DND-41 (cell line): ENCODE measurements around the gene TMEFF1.

Experiments used
- ATAC-seq: fragments of 200-7000 bp; cut with Tn5 transposase; 3 replicates; pipeline ENCODE4 v1.9.1; 2021; ENCODE audit warnings: low read depth; ENCODE audit not compliant: insufficient read depth
- DNase-seq: peaks from one replicate; pipeline ENCODE4 v3.0.0-alpha.2; 2020
- H2AFZ ChIP-seq: 2 replicates; pipeline ENCODE4 v1.6.0; 2012; ENCODE audit warnings: low read depth, low read length
- H3K27ac ChIP-seq: 2 replicates; pipeline ENCODE4 v1.5.1; 2012; ENCODE audit warnings: low read length, inconsistent platforms
- H3K27me3 ChIP-seq: fragments of 200-600 bp; sonication (generic); 2 replicates; pipeline ENCODE4 v1.6.0; 2012; ENCODE audit warnings: low read length, mild to moderate bottlenecking, inconsistent platforms; ENCODE audit not compliant: insufficient read depth, poor library complexity
- H3K36me3 ChIP-seq: 2 replicates; pipeline ENCODE4 v1.5.1; 2012; ENCODE audit warnings: low read length, inconsistent platforms; ENCODE audit not compliant: insufficient read depth
- H3K4me1 ChIP-seq: 2 replicates; pipeline ENCODE4 v1.5.1; 2012; ENCODE audit warnings: mild to moderate bottlenecking, low read length; ENCODE audit not compliant: insufficient read depth
- H3K4me2 ChIP-seq: 2 replicates; pipeline ENCODE4 v1.6.0; 2012; ENCODE audit warnings: mild to moderate bottlenecking, moderate library complexity, low read length, inconsistent platforms; ENCODE audit not compliant: insufficient read depth
- H3K4me3 ChIP-seq, 2 experiments: fragments of 200-600 bp in 1 of 2; shearing (Covaris generic) in 1 of 2; 2 replicates each; pipeline ENCODE4 v1.5.1; 2012 to 2016; ENCODE audit warnings: inconsistent platforms in 2 of 2, low read length in 2 of 2, mild to moderate bottlenecking in 2 of 2, low read depth in 1 of 2, moderate library complexity in 1 of 2
- H3K79me2 ChIP-seq: 2 replicates; pipeline ENCODE4 v1.6.0; 2012; ENCODE audit warnings: low read length, inconsistent platforms; ENCODE audit not compliant: insufficient read depth
- H3K9ac ChIP-seq: 2 replicates; pipeline ENCODE4 v1.6.0; 2012; ENCODE audit warnings: low read depth, mild to moderate bottlenecking, inconsistent platforms, low read length, moderate library complexity
- H3K9me3 ChIP-seq: 2 replicates; pipeline ENCODE4 v1.5.1; 2012; ENCODE audit warnings: low read length, moderate library complexity, mild to moderate bottlenecking, inconsistent platforms; ENCODE audit not compliant: insufficient read depth, severe bottlenecking
- H4K20me1 ChIP-seq: 2 replicates; pipeline ENCODE4 v1.6.0; 2012; ENCODE audit warnings: low read length; ENCODE audit not compliant: insufficient read depth
- EZH2 ChIP-seq: IDR thresholded peaks from 3 replicates; pipeline ENCODE4 v1.6.1; 2012; ENCODE audit warnings: borderline replicate concordance, low read depth, mild to moderate bottlenecking, moderate library complexity, low read length, inconsistent platforms; ENCODE audit not compliant: severe bottlenecking
- TF ChIP-seq, protein P1 (sequence below): IDR thresholded peaks from 2 replicates; pipeline ENCODE4 v1.5.1; 2012; ENCODE audit warnings: borderline replicate concordance, low read length, moderate library complexity, mild to moderate bottlenecking; ENCODE audit not compliant: poor library complexity, severe bottlenecking; ENCODE audit errors: extremely low read depth

The TMEFF1 gene

DNA sequence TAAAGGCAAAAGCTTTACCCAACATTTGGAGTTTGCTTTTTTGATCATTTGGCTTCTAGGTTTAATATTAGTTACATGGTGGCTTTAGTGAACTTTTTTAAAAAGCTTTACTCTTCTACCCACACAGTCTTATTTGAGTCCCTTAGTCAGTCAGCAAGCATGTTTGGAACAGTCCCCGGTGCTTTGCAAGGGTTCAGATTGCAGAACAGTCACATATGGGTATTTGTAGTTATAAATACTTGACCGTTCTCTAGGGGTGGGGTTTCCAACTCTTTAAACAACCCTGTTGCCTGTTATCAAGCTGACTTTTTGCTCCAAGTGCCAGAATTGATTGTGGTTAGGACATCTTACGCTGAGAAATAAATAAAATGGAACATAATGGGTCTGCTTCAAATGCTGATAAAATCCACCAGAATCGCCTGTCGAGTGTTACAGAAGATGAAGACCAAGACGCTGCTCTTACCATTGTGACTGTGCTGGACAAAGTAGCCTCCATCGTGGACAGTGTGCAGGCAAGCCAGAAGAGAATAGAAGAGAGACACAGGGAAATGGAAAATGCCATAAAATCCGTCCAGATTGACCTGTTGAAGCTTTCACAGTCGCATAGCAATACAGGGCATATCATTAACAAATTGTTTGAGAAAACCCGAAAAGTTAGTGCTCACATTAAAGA is 105.0 kb downstream of the TMEFF1 start, which contains the start of gene CAVIN4:
Gene CAVIN4, plus strand, starts transcription at position 304 of the 673 bp plus-strand sequence. Its CDS starts 65 bp downstream, at position 369.
- H3K27ac ChIP-seq = no peak within 1 kb of the TSS
- H3K79me2 ChIP-seq = no peaks in the 10 kb centered on the region
- ATAC-seq = no peak
- no peaks in the 10 kb centered on the region for H3K9me3 ChIP-seq
- H3K4me1 ChIP-seq = no peaks in the 10 kb centered on the region
- no peaks in the 10 kb centered on the region for H3K36me3 ChIP-seq
- no peaks in the 10 kb centered on the region for H4K20me1 ChIP-seq
- no peak within 1 kb of the TSS for H3K9ac ChIP-seq
- no peak within 1 kb of the TSS for H3K4me3 ChIP-seq
- no peak within 1 kb of the TSS for H2AFZ ChIP-seq
- TF ChIP-seq, protein P1, sequence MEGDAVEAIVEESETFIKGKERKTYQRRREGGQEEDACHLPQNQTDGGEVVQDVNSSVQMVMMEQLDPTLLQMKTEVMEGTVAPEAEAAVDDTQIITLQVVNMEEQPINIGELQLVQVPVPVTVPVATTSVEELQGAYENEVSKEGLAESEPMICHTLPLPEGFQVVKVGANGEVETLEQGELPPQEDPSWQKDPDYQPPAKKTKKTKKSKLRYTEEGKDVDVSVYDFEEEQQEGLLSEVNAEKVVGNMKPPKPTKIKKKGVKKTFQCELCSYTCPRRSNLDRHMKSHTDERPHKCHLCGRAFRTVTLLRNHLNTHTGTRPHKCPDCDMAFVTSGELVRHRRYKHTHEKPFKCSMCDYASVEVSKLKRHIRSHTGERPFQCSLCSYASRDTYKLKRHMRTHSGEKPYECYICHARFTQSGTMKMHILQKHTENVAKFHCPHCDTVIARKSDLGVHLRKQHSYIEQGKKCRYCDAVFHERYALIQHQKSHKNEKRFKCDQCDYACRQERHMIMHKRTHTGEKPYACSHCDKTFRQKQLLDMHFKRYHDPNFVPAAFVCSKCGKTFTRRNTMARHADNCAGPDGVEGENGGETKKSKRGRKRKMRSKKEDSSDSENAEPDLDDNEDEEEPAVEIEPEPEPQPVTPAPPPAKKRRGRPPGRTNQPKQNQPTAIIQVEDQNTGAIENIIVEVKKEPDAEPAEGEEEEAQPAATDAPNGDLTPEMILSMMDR = no peak
- TF ChIP-seq EZH2 = no peak
- H3K4me2 ChIP-seq = no peak within 1 kb of the TSS
- no peaks in the 10 kb centered on the region for H3K27me3 ChIP-seq
- no peak for DNase-seq

DNA sequence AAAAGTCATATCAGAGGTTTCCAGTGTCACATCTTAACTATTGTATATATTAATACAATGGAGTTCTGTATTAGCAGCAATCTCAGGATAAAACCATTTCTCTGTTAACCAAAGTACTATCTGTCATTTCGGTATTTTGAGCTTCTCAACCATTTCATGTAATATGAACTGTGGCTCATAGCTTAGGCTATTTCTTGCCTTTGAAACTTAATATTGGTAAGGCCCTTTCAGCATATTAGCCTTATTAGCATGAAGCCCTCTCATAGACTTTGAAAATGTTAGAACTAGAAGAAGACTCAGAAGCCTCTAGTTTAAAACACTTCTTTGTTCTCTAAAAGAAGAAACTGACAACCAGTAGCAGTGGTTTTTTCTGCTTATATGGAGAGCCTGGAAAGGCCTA is 105.7 kb downstream of the TMEFF1 start:
- Histone ChIP-seq H3K4me1 (no peaks in the 10 kb centered on the region), H3K9ac (no peak overlapping the region), H3K79me2 (no peaks in the 10 kb centered on the region), H3K36me3 (no peaks in the 10 kb centered on the region), H3K4me2 (no peak overlapping the region), H3K27ac (no peak overlapping the region), H3K9me3 (no peaks in the 10 kb centered on the region), H3K4me3 (no peak overlapping the region), H4K20me1 (no peaks in the 10 kb centered on the region), H3K27me3 (no peaks in the 10 kb centered on the region), H2AFZ (no peak overlapping the region)
- DNase-seq (no peak), ATAC-seq (no peak)
- TF ChIP-seq, protein P1 = no peak
- no peak for TF ChIP-seq EZH2

DNA sequence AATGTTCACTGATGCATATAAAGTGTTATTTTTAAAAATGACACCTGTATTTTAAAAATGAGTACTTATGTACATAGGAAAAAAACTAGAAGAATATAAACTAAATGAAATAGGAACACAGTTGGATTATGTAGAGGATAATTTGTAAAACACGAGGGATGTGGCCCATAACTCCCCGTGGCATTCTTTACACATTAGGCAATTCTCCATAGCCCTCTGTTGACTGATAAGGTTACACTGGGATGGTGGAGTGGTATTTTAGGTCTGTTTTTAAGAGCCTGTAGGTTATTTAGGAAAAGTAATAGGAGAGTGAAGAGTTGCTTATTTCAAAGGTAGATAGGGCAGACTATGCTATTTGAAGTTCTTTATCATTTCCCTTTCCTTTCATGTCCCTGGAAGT is 106.7 kb downstream of the TMEFF1 start:
- Histone ChIP-seq H3K4me3 (no peak overlapping the region), H3K79me2 (no peaks in the 10 kb centered on the region), H3K36me3 (no peaks in the 10 kb centered on the region), H2AFZ (no peak overlapping the region), H3K4me1 (no peaks in the 10 kb centered on the region), H3K9ac (no peak overlapping the region), H3K27ac (no peak overlapping the region), H3K9me3 (no peaks in the 10 kb centered on the region), H3K27me3 (no peaks in the 10 kb centered on the region), H3K4me2 (no peak overlapping the region), H4K20me1 (no peaks in the 10 kb centered on the region)
- DNase-seq = no peak
- TF ChIP-seq, protein P1 = no peak
- TF ChIP-seq EZH2 = no peak
- no peak for ATAC-seq

DNA sequence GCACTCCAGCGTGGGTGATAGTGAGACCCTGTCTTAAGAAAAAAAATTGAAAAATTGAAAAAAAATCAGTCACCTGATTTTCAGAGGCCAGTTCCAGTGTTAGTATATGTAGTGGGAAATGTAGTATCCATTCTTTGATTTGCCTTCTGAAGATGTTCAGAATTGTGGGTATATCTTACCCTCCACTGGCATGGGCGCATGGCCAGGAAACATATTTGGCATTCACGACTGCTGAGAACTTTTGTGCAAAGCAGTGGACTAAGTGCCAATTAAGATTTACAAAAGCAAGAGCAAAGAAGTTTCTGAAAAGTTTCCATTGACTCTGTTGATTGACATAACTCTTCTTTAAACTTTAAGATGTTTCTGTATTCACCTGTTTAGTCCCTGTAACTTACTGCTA is 107.3 kb downstream of the TMEFF1 start:
- Histone ChIP-seq H3K27ac (no peak overlapping the region), H3K36me3 (no peaks in the 10 kb centered on the region), H3K4me2 (no peak overlapping the region), H3K4me3 (no peak overlapping the region), H2AFZ (no peak overlapping the region), H3K79me2 (no peaks in the 10 kb centered on the region), H3K4me1 (no peaks in the 10 kb centered on the region), H4K20me1 (no peaks in the 10 kb centered on the region), H3K9me3 (no peaks in the 10 kb centered on the region), H3K9ac (no peak overlapping the region), H3K27me3 (no peaks in the 10 kb centered on the region)
- ATAC-seq = no peak
- DNase-seq = no peak
- no peak for TF ChIP-seq EZH2
- TF ChIP-seq, protein P1 = no peak
